ENCODE data around the gene SENP3.
A peak's percentile ranks its signal among the peaks of the same experiment; 100 is the strongest.
"Not testable (repeated sequence)": the region's sequence is repeated elsewhere in the genome, so short reads cannot be mapped to it uniquely, and the experiment has no call there.

SENP3 gene

GRCh38 chr17:7592422-7593021 lies 30.8 kb downstream of the SENP3 start:
- DNase-seq (ENCODE audit: low read depth in 1 of 2, low spot score in 1 of 2), result no peak

GRCh38 chr17:7593296-7593695 lies 31.6 kb downstream of the SENP3 start:
- no peak for DNase-seq (ENCODE audit: low read depth in 1 of 2, low spot score in 1 of 2)

- not testable (repeated sequence) for DNase-seq (ENCODE audit: low read depth in 1 of 2, low spot score in 1 of 2)
Observed at GRCh38 chr17:7597561-7597960, 35.8 kb downstream of the SENP3 start.

- DNase-seq (ENCODE audit: low read depth in 1 of 2, low spot score in 1 of 2), result no peak
Observed at GRCh38 chr17:7606280-7606679, 44.6 kb downstream of the SENP3 start.

- DNase-seq (ENCODE audit: low read depth in 1 of 2, low spot score in 1 of 2), result no peak
Observed at GRCh38 chr17:7610641-7611040, 48.9 kb downstream of the SENP3 start.

- no peak for DNase-seq (ENCODE audit: low read depth in 1 of 2, low spot score in 1 of 2)
Observed at GRCh38 chr17:7611635-7612293, 50.0 kb downstream of the SENP3 start.

- DNase-seq (ENCODE audit: low read depth in 1 of 2, low spot score in 1 of 2), result no peak
Observed at GRCh38 chr17:7612294-7612640, 50.5 kb downstream of the SENP3 start.

GRCh38 chr17:7613769-7614424 lies 52.2 kb downstream of the SENP3 start:
- no peak for DNase-seq (ENCODE audit: low read depth in 1 of 2, low spot score in 1 of 2)

- peak; percentile 95 to 99 for DNase-seq (ENCODE audit: low read depth in 1 of 2, low spot score in 1 of 2)
Observed at GRCh38 chr17:7614425-7615264, 52.9 kb downstream of the SENP3 start, which contains the start of gene FXR2. Gene FXR2 (minus strand): TSS chr17:7614897. CDS start chr17:7614532, 365 bp downstream.

- no peak for DNase-seq (ENCODE audit: low read depth in 1 of 2, low spot score in 1 of 2)
Observed at GRCh38 chr17:7615265-7615747, 53.6 kb downstream of the SENP3 start.

- no peak for DNase-seq (ENCODE audit: low read depth in 1 of 2, low spot score in 1 of 2)
Observed at GRCh38 chr17:7618608-7619007, 56.9 kb downstream of the SENP3 start.

GRCh38 chr17:7620835-7621234 lies 59.1 kb downstream of the SENP3 start:
- no peak for DNase-seq (ENCODE audit: low read depth in 1 of 2, low spot score in 1 of 2)

All from activated CD4-positive, alpha-beta T cell treated with anti-CD3 and anti-CD28 coated beads, Interleukin-2, amount 50 U/mL, for 24 hours (primary cell).